A549 (cell line): Measurements from ENCODE around the gene MED13L.

Experiments used
- BHLHE40 ChIP-seq: IDR thresholded peaks from 2 replicates; pipeline ENCODE4 v1.6.1; 2012; ENCODE audit warnings: low read depth, low read length, inconsistent platforms
- CHD2 ChIP-seq: fragments of 150-350 bp; IDR thresholded peaks from 2 replicates; pipeline ENCODE4 v1.6.1; 2014; ENCODE audit warnings: low read length; ENCODE audit not compliant: partially characterized antibody
- CTCF ChIP-seq: fragments of >200 bp; sonication (Bioruptor Twin); formaldehyde crosslinking; IDR thresholded peaks from 3 replicates; pipeline ENCODE4 v1.5.1; 2016
- EP300 ChIP-seq, 2 experiments: fragments of >200 bp; sonication (Bioruptor Twin); formaldehyde crosslinking; IDR thresholded peaks; 2 replicates in 1 of 2; 3 replicates in 1 of 2; pipeline ENCODE4 v1.6.1; 2016 to 2017
- GATA3 ChIP-seq: IDR thresholded peaks from 2 replicates; pipeline ENCODE4 v1.6.1; 2012; ENCODE audit warnings: borderline replicate concordance
- HOXA7 ChIP-seq: fragments of 250-450 bp; sonication (Bioruptor Pico); IDR thresholded peaks from 2 replicates; pipeline ENCODE4 v1.5.0; 2020; ENCODE audit warnings: mild to moderate bottlenecking, moderate library complexity
- KDM1A ChIP-seq: fragments of 200-600 bp; sonication (generic); IDR thresholded peaks from 2 replicates; pipeline ENCODE4 v1.6.1; 2016; ENCODE audit warnings: low read depth, mild to moderate bottlenecking
- NFE2L2 ChIP-seq: fragments of 150-350 bp; conservative IDR thresholded peaks from 2 replicates; pipeline ENCODE4 v1.6.1; 2014; ENCODE audit warnings: low read length
- NR3C1 ChIP-seq: fragments of >200 bp; sonication (Bioruptor Twin); formaldehyde crosslinking; IDR thresholded peaks from 3 replicates; pipeline ENCODE4 v1.6.1; 2017
- POLR2A ChIP-seq: IDR thresholded peaks from 2 replicates; pipeline ENCODE4 v1.6.1; 2012; ENCODE audit warnings: mild to moderate bottlenecking, low read length
- RCOR1 ChIP-seq: fragments of 150-350 bp; IDR thresholded peaks from 2 replicates; pipeline ENCODE4 v1.6.1; 2014; ENCODE audit warnings: antibody characterized with exemption, low read length, low read depth
- USF2 ChIP-seq: fragments of 450-650 bp; IDR thresholded peaks from 2 replicates; pipeline ENCODE4 v1.6.1; 2014; ENCODE audit warnings: antibody characterized with exemption

- TF ChIP-seq HOXA7 (CRISPR knock-in tag) (no peak), NR3C1 (no peak), CTCF (no peak), USF2 (no peak), NFE2L2 (no peak), RCOR1 (no peak), POLR2A (no peak), EP300 (IDR thresholded peaks at IDR 0.05) (no peak), KDM1A (no peak), BHLHE40 (no peak), CHD2 (no peak), GATA3 (no peak)
These were observed 123.5 kb downstream of the MED13L start for GRCh38 chr12:116153983-116154382.
